Thyroid gland (tissue), 4 donors: ENCODE measurements around the gene ARHGAP22.

Experiments used
- CTCF ChIP-seq, 6 experiments: fragments of 200-600 bp in 3 of 6; fragments of 450-650 bp in 3 of 6; sonication (generic) in 3 of 6; IDR thresholded peaks; one replicate each; pipeline ENCODE4 v1.5.1; 2016 to 2019; ENCODE audit warnings: antibody characterized with exemption in 6 of 6, mild to moderate bottlenecking in 2 of 6, inconsistent platforms in 1 of 6, moderate library complexity in 1 of 6
- POLR2A ChIP-seq, 2 donors: fragments of 450-650 bp; IDR thresholded peaks; one replicate each; pipeline ENCODE4 v1.6.1; 2017; ENCODE audit warnings: antibody characterized with exemption in 2 of 2, mild to moderate bottlenecking in 2 of 2, moderate library complexity in 1 of 2

- no peak for TF ChIP-seq CTCF (IDR thresholded peaks at IDR 0.05)
- TF ChIP-seq POLR2A (IDR thresholded peaks at IDR 0.05): no peak
Measured at GRCh38 chr10:48522011-48522765, 82.7 kb downstream of the ARHGAP22 start.
